Subcutaneous adipose tissue (tissue), 4 donors: Measurements from ENCODE around the gene ROPN1L. TPM values are rescaled to one million over a fixed set of nuclear protein-coding genes. Genes with fewer than 3 reads are reported as not detected.

Experiments used
- CTCF ChIP-seq: fragments of 450-650 bp; IDR thresholded peaks from one replicate; pipeline ENCODE4 v1.5.1; 2016; ENCODE audit warnings: low read depth, mild to moderate bottlenecking, control low read depth, antibody characterized with exemption, moderate library complexity
- total RNA-seq, 4 donors: library from RNA; depleted of rRNA; stranded (reverse); fragments of >200 nt; gene quantifications; one replicate each; pipeline ENCODE4 v1.1.0, GENCODE V29; 2016

The ROPN1L gene
- total RNA-seq, 4 donors from 2014 or later, result 1.1 TPM; not detected in 3

- no peak for TF ChIP-seq CTCF
Measured at GRCh38 chr5:10403829-10404228, 37.9 kb upstream of the ROPN1L start.

- no peak for TF ChIP-seq CTCF
Measured at GRCh38 chr5:10406651-10407050, 35.0 kb upstream of the ROPN1L start.

GRCh38 chr5:10409504-10409903, 32.2 kb upstream of the ROPN1L start:
- TF ChIP-seq CTCF, result no peak

- no peak for TF ChIP-seq CTCF
Measured at GRCh38 chr5:10410662-10411061, 31.0 kb upstream of the ROPN1L start.

GRCh38 chr5:10411336-10411735, 30.3 kb upstream of the ROPN1L start:
- TF ChIP-seq CTCF, result no peak

- TF ChIP-seq CTCF, result no peak
Measured at GRCh38 chr5:10416868-10417267, 24.8 kb upstream of the ROPN1L start.

GRCh38 chr5:10418654-10419345, 22.9 kb upstream of the ROPN1L start:
- no peak for TF ChIP-seq CTCF
